H9 (cell line): Measurements from ENCODE around the gene DNM2. TPM values are rescaled to one million over a fixed set of nuclear protein-coding genes. Genes with fewer than 3 reads are reported as not detected.
"Not testable (repeated sequence)": the region's sequence is repeated elsewhere in the genome, so short reads cannot be mapped to it uniquely, and the experiment has no call there.

Source experiments
- DNase-seq: peaks from one replicate; pipeline ENCODE4 v3.0.0-alpha.2; 2017
- H2AFZ ChIP-seq: one replicate; pipeline ENCODE4 v1.6.1; 2013; ENCODE audit warnings: mild to moderate bottlenecking, low read length, control low read depth, moderate library complexity
- H2AK5ac ChIP-seq: 2 replicates; pipeline ENCODE4 v1.6.1; 2013; ENCODE audit warnings: low read length, control low read depth, mixed read lengths; ENCODE audit not compliant: insufficient read length
- H2BK120ac ChIP-seq: one replicate; pipeline ENCODE4 v1.6.1; 2013; ENCODE audit warnings: low read depth, mild to moderate bottlenecking, low read length, control low read depth, inconsistent platforms; ENCODE audit not compliant: poor library complexity, severe bottlenecking
- H2BK12ac ChIP-seq: 2 replicates; pipeline ENCODE4 v1.6.1; 2013; ENCODE audit warnings: low read length, control low read depth, mixed read lengths, low read depth; ENCODE audit not compliant: insufficient read length
- H2BK15ac ChIP-seq: 2 replicates; pipeline ENCODE4 v1.6.1; 2013; ENCODE audit warnings: low read depth, low read length, control low read depth
- H2BK20ac ChIP-seq: one replicate; pipeline ENCODE4 v1.6.1; 2013; ENCODE audit warnings: low read depth, mild to moderate bottlenecking, low read length, control low read depth, inconsistent platforms; ENCODE audit not compliant: poor library complexity, severe bottlenecking
- H2BK5ac ChIP-seq: 2 replicates; pipeline ENCODE4 v1.6.1; 2013; ENCODE audit warnings: low read length, control low read depth, mixed read lengths; ENCODE audit not compliant: insufficient read length
- H3K14ac ChIP-seq: 2 replicates; pipeline ENCODE4 v1.6.1; 2013; ENCODE audit warnings: low read length, control low read depth; ENCODE audit not compliant: insufficient read depth
- H3K18ac ChIP-seq: 2 replicates; pipeline ENCODE4 v1.6.1; 2013; ENCODE audit warnings: low read depth, mild to moderate bottlenecking, mixed read lengths, low read length, control low read depth; ENCODE audit not compliant: insufficient read length
- H3K23ac ChIP-seq: 2 replicates; pipeline ENCODE4 v1.6.1; 2013; ENCODE audit warnings: low read length, control low read depth, mixed read lengths, low read depth; ENCODE audit not compliant: insufficient read length
- H3K23me2 ChIP-seq: 2 replicates; pipeline ENCODE4 v1.6.1; 2013; ENCODE audit warnings: low read depth, mild to moderate bottlenecking, mixed read lengths, low read length, control low read depth; ENCODE audit not compliant: insufficient read length, poor library complexity, severe bottlenecking
- H3K27ac ChIP-seq: 2 replicates; pipeline ENCODE4 v1.5.1; 2013; ENCODE audit warnings: low read length, control low read depth, mixed read lengths, low read depth; ENCODE audit not compliant: insufficient read length
- H3K27me3 ChIP-seq: 2 replicates; pipeline ENCODE4 v1.6.1; 2013; ENCODE audit warnings: low read length, control low read depth, inconsistent platforms; ENCODE audit not compliant: insufficient read depth
- H3K4ac ChIP-seq: 2 replicates; pipeline ENCODE4 v1.6.1; 2013; ENCODE audit warnings: low read depth, mild to moderate bottlenecking, control low read depth, inconsistent platforms, low read length, moderate library complexity
- H3K4me1 ChIP-seq: 2 replicates; pipeline ENCODE4 v1.6.1; 2013; ENCODE audit warnings: low read length, control low read depth, inconsistent platforms; ENCODE audit not compliant: insufficient read depth
- H3K4me2 ChIP-seq: 2 replicates; pipeline ENCODE4 v1.6.1; 2013; ENCODE audit warnings: low read length, control low read depth, mixed read lengths; ENCODE audit not compliant: insufficient read length, insufficient read depth
- H3K56ac ChIP-seq: 2 replicates; pipeline ENCODE4 v1.6.1; 2013; ENCODE audit warnings: low read depth, mild to moderate bottlenecking, mixed read lengths, low read length, control low read depth; ENCODE audit not compliant: insufficient read length
- H3K79me1 ChIP-seq: 2 replicates; pipeline ENCODE4 v1.6.1; 2013; ENCODE audit warnings: low read depth, mild to moderate bottlenecking, moderate library complexity, low read length, control low read depth, inconsistent platforms; ENCODE audit not compliant: insufficient read depth, poor library complexity, severe bottlenecking
- H3K79me2 ChIP-seq: 2 replicates; pipeline ENCODE4 v1.6.1; 2013; ENCODE audit warnings: low read length, control low read depth, inconsistent platforms; ENCODE audit not compliant: insufficient read depth
- H3K9ac ChIP-seq: 2 replicates; pipeline ENCODE4 v1.6.1; 2013; ENCODE audit warnings: low read length, control low read depth, mixed read lengths; ENCODE audit not compliant: insufficient read length; ENCODE audit errors: extremely low read depth
- H3K9me3 ChIP-seq: one replicate; pipeline ENCODE4 v1.6.1; 2013; ENCODE audit warnings: low read depth, low read length, inconsistent platforms; ENCODE audit not compliant: control insufficient read depth
- H3T11ph ChIP-seq: one replicate; pipeline ENCODE4 v1.6.1; 2013; ENCODE audit warnings: mild to moderate bottlenecking, low read length, control low read depth, inconsistent platforms
- H4K20me1 ChIP-seq: one replicate; pipeline ENCODE4 v1.6.1; 2013; ENCODE audit not compliant: control insufficient read depth, insufficient read length, insufficient read depth
- H4K5ac ChIP-seq: 2 replicates; pipeline ENCODE4 v1.6.1; 2013; ENCODE audit warnings: low read depth, mild to moderate bottlenecking, mixed read lengths, low read length, control low read depth; ENCODE audit not compliant: insufficient read length
- H4K8ac ChIP-seq: replicated peaks from 2 replicates; pipeline ENCODE4 v1.6.1; 2013; ENCODE audit warnings: low read length, control low read depth, mixed read lengths, low read depth; ENCODE audit not compliant: insufficient read length
- H4K91ac ChIP-seq: 2 replicates; pipeline ENCODE4 v1.6.1; 2013; ENCODE audit warnings: low read depth, mild to moderate bottlenecking, moderate library complexity, mixed read lengths, low read length, control low read depth; ENCODE audit not compliant: insufficient read length
- H3K27ac Mint-ChIP-seq, 3 experiments: 2 replicates in 2 of 3; 3 replicates in 1 of 3; pipeline ENCODE4 v1.8.0; 2020 to 2021; ENCODE audit warnings: mixed read lengths in 3 of 3, mild to moderate bottlenecking in 1 of 3, moderate library complexity in 1 of 3
- H3K27me3 Mint-ChIP-seq: 2 replicates; pipeline ENCODE4 v1.8.0; 2021; ENCODE audit warnings: low read depth, mild to moderate bottlenecking, moderate library complexity, mixed read lengths
- H3K36me3 Mint-ChIP-seq, 3 experiments: 2 replicates in 2 of 3; 3 replicates in 1 of 3; pipeline ENCODE4 v1.8.0; 2020 to 2021; ENCODE audit warnings: low read depth in 3 of 3, mixed read lengths in 3 of 3; ENCODE audit not compliant: insufficient read depth in 1 of 3
- H3K4me1 Mint-ChIP-seq, 2 experiments: 2 replicates each; pipeline ENCODE4 v1.8.0; 2020; ENCODE audit warnings: mixed read lengths in 2 of 2
- H3K4me3 Mint-ChIP-seq, 2 experiments: 2 replicates in 1 of 2; 3 replicates in 1 of 2; pipeline ENCODE4 v1.8.0; 2020 to 2021; ENCODE audit warnings: mild to moderate bottlenecking in 2 of 2, mixed read lengths in 2 of 2, moderate library complexity in 1 of 2
- H3K9me3 Mint-ChIP-seq, 2 experiments: 2 replicates in 1 of 2; 3 replicates in 1 of 2; pipeline ENCODE4 v1.8.0; 2020; ENCODE audit warnings: mild to moderate bottlenecking in 2 of 2, mixed read lengths in 2 of 2, moderate library complexity in 1 of 2
- WGBS: extraction: QIAGEN DNeasy Blood & Tissue Kit; methylation state at CpG from one replicate; pipeline ENCODE4 v1.1.7; 2013; ENCODE audit warnings: missing lambda C conversion rate, low lambda C conversion rate, mixed read lengths; ENCODE audit not compliant: insufficient read length; ENCODE audit errors: extremely low coverage; 5-methylcytosine and 5-hydroxymethylcytosine counted together
- total RNA-seq: library from RNA; stranded (reverse); gene quantifications from 2 replicates; pipeline ENCODE4 v1.2.1, GENCODE V29; 2021
- TF ChIP-seq, protein P1 (sequence below): fragments of 200-600 bp; sonication (generic); conservative IDR thresholded peaks from 3 replicates; pipeline ENCODE4 v1.8.0; 2021; ENCODE audit warnings: antibody characterized with exemption, mild to moderate bottlenecking

DNM2 gene
- total RNA-seq, 1 experiment from 2014 or later: 152 TPM

- no CpG with 5 or more reads among the region's 7 CpGs for WGBS
- H3K79me2 ChIP-seq: no peaks in the 10 kb centered on the region; the same call in 1 of the 2 replicates
- no peak overlapping the region for H3K9ac ChIP-seq
- Mint-ChIP-seq H3K4me1 (peaks cover 28 to 30% of the 10 kb centered on the region in 2 experiments), H3K27ac (peak overlapping the region; percentile 53 to 88 (median 65); a peak in 6 of 7 replicates), H3K27me3 (no peaks in the 10 kb centered on the region), H3K9me3 (no peaks in the 10 kb centered on the region), H3K36me3 (peaks cover 10 to 28% (median 25%) of the 10 kb centered on the region in 3 experiments; a peak in 6 of 7 replicates), H3K4me3 (no peak overlapping the region; a peak in 1 of 5 replicates)
- no peak overlapping the region for H2BK12ac ChIP-seq
- H2BK5ac ChIP-seq: no peak overlapping the region
- no peak overlapping the region for H2AFZ ChIP-seq
- H3K4me2 ChIP-seq: no peak overlapping the region
- H3K27ac ChIP-seq: no peak overlapping the region
- no peak overlapping the region for H4K8ac ChIP-seq
- no peaks in the 10 kb centered on the region for H3K23me2 ChIP-seq
- no peak overlapping the region for H2BK15ac ChIP-seq
- H3K27me3 ChIP-seq: no peaks in the 10 kb centered on the region
- no peak overlapping the region for H3K14ac ChIP-seq
- TF ChIP-seq, protein P1, sequence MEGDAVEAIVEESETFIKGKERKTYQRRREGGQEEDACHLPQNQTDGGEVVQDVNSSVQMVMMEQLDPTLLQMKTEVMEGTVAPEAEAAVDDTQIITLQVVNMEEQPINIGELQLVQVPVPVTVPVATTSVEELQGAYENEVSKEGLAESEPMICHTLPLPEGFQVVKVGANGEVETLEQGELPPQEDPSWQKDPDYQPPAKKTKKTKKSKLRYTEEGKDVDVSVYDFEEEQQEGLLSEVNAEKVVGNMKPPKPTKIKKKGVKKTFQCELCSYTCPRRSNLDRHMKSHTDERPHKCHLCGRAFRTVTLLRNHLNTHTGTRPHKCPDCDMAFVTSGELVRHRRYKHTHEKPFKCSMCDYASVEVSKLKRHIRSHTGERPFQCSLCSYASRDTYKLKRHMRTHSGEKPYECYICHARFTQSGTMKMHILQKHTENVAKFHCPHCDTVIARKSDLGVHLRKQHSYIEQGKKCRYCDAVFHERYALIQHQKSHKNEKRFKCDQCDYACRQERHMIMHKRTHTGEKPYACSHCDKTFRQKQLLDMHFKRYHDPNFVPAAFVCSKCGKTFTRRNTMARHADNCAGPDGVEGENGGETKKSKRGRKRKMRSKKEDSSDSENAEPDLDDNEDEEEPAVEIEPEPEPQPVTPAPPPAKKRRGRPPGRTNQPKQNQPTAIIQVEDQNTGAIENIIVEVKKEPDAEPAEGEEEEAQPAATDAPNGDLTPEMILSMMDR: no peak
- no peak for DNase-seq
- no peak overlapping the region for H2BK20ac ChIP-seq
- H3K4me1 ChIP-seq: no peaks in the 10 kb centered on the region
- no peak overlapping the region for H2AK5ac ChIP-seq
- H3T11ph ChIP-seq: no peak overlapping the region
- no peak overlapping the region for H4K91ac ChIP-seq
- no peak overlapping the region for H3K18ac ChIP-seq
- no peak overlapping the region for H2BK120ac ChIP-seq
- no peak overlapping the region for H3K56ac ChIP-seq
- H3K9me3 ChIP-seq: no peaks in the 10 kb centered on the region
- H4K20me1 ChIP-seq: no peaks in the 10 kb centered on the region
- H3K4ac ChIP-seq: no peak overlapping the region
- H3K79me1 ChIP-seq: no peaks in the 10 kb centered on the region
- no peak overlapping the region for H4K5ac ChIP-seq
- no peak overlapping the region for H3K23ac ChIP-seq
Observed at GRCh38 chr19:10756791-10757190, 38.9 kb downstream of the DNM2 start.

DNA sequence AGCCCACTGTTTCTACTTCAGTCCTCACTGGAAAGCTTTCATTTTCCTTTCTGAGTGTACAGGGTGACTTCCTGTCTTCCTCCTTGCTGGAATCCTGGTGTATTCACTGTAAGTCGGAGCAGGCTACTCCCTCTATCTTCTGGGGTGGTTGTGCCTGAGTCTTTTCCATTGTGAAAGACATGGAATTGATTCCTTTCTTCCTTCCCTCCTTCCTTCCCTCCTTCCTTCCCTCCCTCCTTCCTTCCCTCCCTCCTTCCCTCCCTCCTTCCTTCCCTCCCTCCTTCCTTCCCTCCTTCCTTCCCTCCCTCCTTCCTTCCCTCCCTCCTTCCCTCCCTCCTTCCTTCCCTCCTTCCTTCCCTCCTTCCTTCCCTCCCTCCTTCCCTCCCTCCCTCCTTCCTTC, 40.2 kb downstream of the DNM2 start:
- no CpG with 5 or more reads among the region's 1 CpG for WGBS
- not testable (repeated sequence) for H2AFZ ChIP-seq

More for the DNA sequence above, 40.2 kb downstream of the DNM2 start:
- H2BK20ac ChIP-seq, H3K14ac ChIP-seq, H3K79me1 ChIP-seq, H3K4ac ChIP-seq, H2BK12ac ChIP-seq, H3K9me3 Mint-ChIP-seq, H3K27me3 Mint-ChIP-seq, H4K20me1 ChIP-seq, H4K91ac ChIP-seq, H4K8ac ChIP-seq, H2BK15ac ChIP-seq, H3K18ac ChIP-seq, H3T11ph ChIP-seq, H2BK5ac ChIP-seq, H2BK120ac ChIP-seq, H3K27ac ChIP-seq, H2AK5ac ChIP-seq, H3K9ac ChIP-seq, H3K9me3 ChIP-seq, H3K27me3 ChIP-seq, DNase-seq, H3K79me2 ChIP-seq, H3K23ac ChIP-seq, H3K23me2 ChIP-seq, H3K4me1 ChIP-seq, H3K56ac ChIP-seq, H3K4me2 ChIP-seq, H4K5ac ChIP-seq, H3K4me3 Mint-ChIP-seq: not testable (repeated sequence)
- Mint-ChIP-seq H3K36me3 (peaks cover 10 to 31% (median 25%) of the 10 kb centered on the region in 3 experiments; a peak in 6 of 7 replicates), H3K4me1 (peaks cover 24 to 25% of the 10 kb centered on the region in 2 experiments), H3K27ac (0 out of 7 replicates have a peak overlapping the region, but pooled peaks of 1 of the 3 experiments have one; percentile 28)
